GM12878 (cell line): Measurements from ENCODE around the gene TBC1D5. TPM values are rescaled to one million over a fixed set of nuclear protein-coding genes. Genes with fewer than 3 reads are reported as not detected.

Source experiments
- ATAC-seq: fragments of 200-7000 bp; cut with Tn5 transposase; 3 replicates; pipeline ENCODE4 v1.9.1; 2020; ENCODE audit warnings: mild to moderate bottlenecking, moderate library complexity
- BruUV-seq: library from RNA; stranded (reverse); fragments of 400-500 nt; replicated peaks from 2 replicates; lab custom pipeline; 2021; lab: Mats Ljungman, UMichigan
- CTCF ChIA-PET: fragments of 300-600 bp; sonication (Branson Sonifier 250); formaldehyde crosslinking; extraction: SDS; loops from one replicate; lab custom pipeline; 2021; ENCODE audit warnings: inconsistent platforms; lab: Yijun Ruan, JAX
- POLR2A ChIA-PET: fragments of 350-600 bp; formaldehyde crosslinking; extraction: SDS; loops from one replicate; lab custom pipeline; 2021; ENCODE audit warnings: inconsistent platforms; lab: Charles Lee
- RAD21 ChIA-PET: fragments of 300-600 bp; sonication (Branson Sonifier 250); formaldehyde crosslinking; loops from one replicate; lab custom pipeline; 2023; ENCODE audit warnings: antibody characterized with exemption; ENCODE audit not compliant: unreplicated experiment; lab: Charles Lee
- SMC1A ChIA-PET: fragments of 300-600 bp; sonication (Branson Sonifier 250); formaldehyde crosslinking; loops from one replicate; lab custom pipeline; 2023; ENCODE audit not compliant: unreplicated experiment, uncharacterized antibody; lab: Charles Lee
- DNase-seq: peaks from one replicate; pipeline ENCODE4 v3.0.0-alpha.2; 2011; ENCODE audit warnings: low read depth, low spot score
- FAIRE-seq: peaks from 3 replicates; lab custom pipeline; 2011; peaks lifted over from hg19 to GRCh38; lab: Jason Lieb, UNC
- H2AFZ ChIP-seq: 2 replicates; pipeline ENCODE4 v1.6.0; 2011; ENCODE audit warnings: low read depth, low read length, control low read depth; ENCODE audit not compliant: control insufficient read depth
- H3K27ac ChIP-seq: 2 replicates; pipeline ENCODE4 v1.5.1; 2011; ENCODE audit warnings: control low read depth; ENCODE audit not compliant: control insufficient read depth, insufficient read depth
- H3K27me3 ChIP-seq, 2 experiments: replicated peaks in 1 of 2; 2 replicates each; pipeline versions ENCODE4 v1.6.0 to v1.6.1; 2011; ENCODE audit warnings: low read length in 1 of 2; ENCODE audit not compliant: control insufficient read depth in 2 of 2, insufficient read depth in 2 of 2
- H3K36me3 ChIP-seq, 2 experiments: 2 replicates each; pipeline ENCODE4 v1.5.1; 2011; ENCODE audit warnings: low read length in 1 of 2; ENCODE audit not compliant: control insufficient read depth in 2 of 2, insufficient read depth in 2 of 2
- H3K4me1 ChIP-seq: 2 replicates; pipeline ENCODE4 v1.6.1; 2011; ENCODE audit warnings: mild to moderate bottlenecking, low read length, moderate library complexity, mixed read lengths; ENCODE audit not compliant: control insufficient read depth, insufficient read depth
- H3K4me2 ChIP-seq: 2 replicates; pipeline ENCODE4 v1.6.0; 2011; ENCODE audit warnings: control low read depth; ENCODE audit not compliant: control insufficient read depth, insufficient read depth
- H3K4me3 ChIP-seq: fragments of 200-600 bp; sonication (generic); 2 replicates; pipeline ENCODE4 v1.5.1; 2016
- H3K79me2 ChIP-seq: 2 replicates; pipeline ENCODE4 v1.6.0; 2011; ENCODE audit warnings: low read length; ENCODE audit not compliant: control insufficient read depth, insufficient read depth
- H3K9ac ChIP-seq: 2 replicates; pipeline ENCODE4 v1.8.0; 2011; ENCODE audit warnings: low read length, control low read depth, mixed read lengths; ENCODE audit not compliant: control insufficient read depth, insufficient read depth
- H3K9me3 ChIP-seq: replicated peaks from 3 replicates; pipeline ENCODE4 v1.5.1; 2011; ENCODE audit warnings: mild to moderate bottlenecking, low read length; ENCODE audit not compliant: control insufficient read depth, insufficient read depth
- H4K20me1 ChIP-seq: 2 replicates; pipeline ENCODE4 v1.6.0; 2011; ENCODE audit not compliant: control insufficient read depth, insufficient read depth
- CBFB ChIP-seq: IDR thresholded peaks from 2 replicates; pipeline ENCODE4 v1.6.1; 2016; ENCODE audit warnings: antibody characterized with exemption, low read depth
- KLF5 ChIP-seq: fragments of 450-650 bp; IDR thresholded peaks from 2 replicates; pipeline ENCODE4 v1.6.1; 2014; ENCODE audit warnings: mild to moderate bottlenecking; ENCODE audit not compliant: partially characterized antibody
- MYB ChIP-seq: fragments of 150-350 bp; IDR thresholded peaks from 2 replicates; pipeline ENCODE4 v1.6.1; 2014; ENCODE audit warnings: mild to moderate bottlenecking, low read depth, low read length, borderline replicate concordance
- PML ChIP-seq: IDR thresholded peaks from 2 replicates; pipeline ENCODE4 v1.6.1; 2012; ENCODE audit warnings: low read length, inconsistent platforms
- POLR2A ChIP-seq: IDR thresholded peaks from 2 replicates; pipeline ENCODE4 v1.6.1; 2011; ENCODE audit warnings: low read depth, mild to moderate bottlenecking, low read length
- POLR2AphosphoS2 ChIP-seq: IDR thresholded peaks from 2 replicates; pipeline ENCODE4 v1.6.1; 2011; ENCODE audit warnings: low read depth, mild to moderate bottlenecking, low read length, improper control_type of control experiment, moderate library complexity
- POU2F2 ChIP-seq: IDR thresholded peaks from 3 replicates; pipeline ENCODE4 v1.6.1; 2011; ENCODE audit warnings: low read depth, mild to moderate bottlenecking, low read length, borderline replicate concordance
- TARDBP ChIP-seq: IDR thresholded peaks from 2 replicates; pipeline ENCODE4 v1.6.1; 2016; ENCODE audit warnings: borderline replicate concordance
- ZZZ3 ChIP-seq: IDR thresholded peaks from 2 replicates; pipeline ENCODE4 v1.6.1; 2011; ENCODE audit warnings: low read depth; ENCODE audit not compliant: control insufficient read depth, insufficient read length
- WGBS: methylation state at CpG from one replicate; pipeline ENCODE4 v1.1.6; 2016; ENCODE audit warnings: low lambda C conversion rate; ENCODE audit not compliant: insufficient replicate concordance, insufficient coverage; ENCODE audit errors: missing lambda C conversion rate; 5-methylcytosine and 5-hydroxymethylcytosine counted together
- in situ Hi-C: fragments of 300-500 bp; cut with MboI; formaldehyde crosslinking; loops from 9 replicates; pipeline ENCODE4 v1.14.3; 2018; ENCODE audit warnings: mixed read lengths
- intact Hi-C: fragments of 100-400 bp; cut with micrococcal nuclease; formaldehyde crosslinking; loops from one replicate; pipeline ENCODE4 v1.14.2; 2022; ENCODE audit not compliant: unreplicated experiment
- polyA plus RNA-seq, 11 experiments: library from polyadenylated mRNA; depleted of rRNA in 4 of 11; unstranded in 6 of 11; stranded (reverse) in 5 of 11; fragments of >200 nt; fragmentation: Nextera tagmentation in 4 of 11; fragmentation: Illumina TruSeq in 1 of 11; extraction: Ambion mirVana in 4 of 11; extraction: Trizol in 1 of 11; gene quantifications; 1 replicate in 1 of 11; 2 replicates in 10 of 11; pipeline versions ENCODE4 v1.2.1 to v1.2.3, GENCODE V29; 2011 to 2016; ENCODE audit warnings: inconsistent platforms in 2 of 11, missing spikeins in 2 of 11, low read depth in 1 of 11
- total RNA-seq, 4 experiments: library from RNA; depleted of rRNA in 3 of 4; stranded (reverse); fragments of >200 nt in 3 of 4; fragmentation: Illumina TruSeq in 1 of 4; extraction: Trizol in 1 of 4; gene quantifications; 2 replicates each; pipeline versions ENCODE4 v1.2.1 to v1.2.3, GENCODE V29; 2013 to 2021
- TF ChIP-seq, protein P1 (sequence below): IDR thresholded peaks from 2 replicates; pipeline ENCODE4 v1.6.1; 2012; ENCODE audit warnings: low read depth, low read length, improper control_type of control experiment
- TF ChIP-seq, protein P2 (sequence below): fragments of 450-650 bp; IDR thresholded peaks from 2 replicates; pipeline ENCODE4 v1.6.1; 2017; ENCODE audit warnings: low read depth, mild to moderate bottlenecking, moderate library complexity
- TF ChIP-seq, protein P3 (sequence below): IDR thresholded peaks from 2 replicates; pipeline ENCODE4 v1.6.1; 2011; ENCODE audit warnings: borderline replicate concordance, low read depth, mild to moderate bottlenecking, moderate library complexity, mixed read lengths, low read length; ENCODE audit not compliant: insufficient read depth; ENCODE audit errors: extremely low read length
- TF ChIP-seq, protein P4 (sequence below): fragments of 450-650 bp; IDR thresholded peaks from 2 replicates; pipeline ENCODE4 v1.6.1; 2016; ENCODE audit warnings: mild to moderate bottlenecking
- TF ChIP-seq, protein P5 (sequence below): IDR thresholded peaks from 2 replicates; pipeline ENCODE4 v1.6.1; 2012; ENCODE audit warnings: low read depth, low read length, improper control_type of control experiment
- TF ChIP-seq, protein P6 (sequence below): fragments of 450-650 bp; IDR thresholded peaks from 2 replicates; pipeline ENCODE4 v1.6.1; 2018; ENCODE audit warnings: borderline replicate concordance, mild to moderate bottlenecking; ENCODE audit not compliant: partially characterized antibody

TBC1D5 gene
- total and polyA plus RNA-seq, 10 of the 15 experiments (the other 5 are each of a cell fraction or from before 2014, with no cell fraction given) = 5.5 to 61.0 (median 43.8) TPM

DNA sequence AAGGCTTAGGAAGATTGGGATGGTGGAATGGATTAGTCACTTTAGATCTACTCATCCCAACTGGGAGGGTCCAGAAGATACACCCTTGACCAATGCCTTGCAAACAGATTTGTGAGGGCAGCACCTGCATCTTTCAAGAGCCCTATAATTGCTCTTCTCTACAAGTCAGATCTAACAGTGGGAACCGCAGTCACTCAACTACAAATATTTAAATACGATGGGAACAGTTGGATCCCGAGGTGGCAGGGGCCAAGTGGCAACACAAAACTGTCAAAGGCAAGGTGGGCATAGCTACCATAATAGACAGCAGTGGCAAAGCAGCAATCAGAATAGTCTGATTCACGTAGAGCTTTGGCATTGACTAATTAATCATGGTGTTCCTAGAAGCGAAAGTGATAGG, 152.0 kb downstream of the TBC1D5 start:
- Histone ChIP-seq H3K4me3 (no peak overlapping the region), H3K4me1 (no peaks in the 10 kb centered on the region), H4K20me1 (no peaks in the 10 kb centered on the region), H3K36me3 (peaks cover 0 to 1% of the 10 kb centered on the region in 2 experiments; a peak in 1 of 4 replicates), H3K9me3 (peaks cover 8% of the 10 kb centered on the region), H3K9ac (no peak overlapping the region), H3K27me3 (no peaks in the 10 kb centered on the region), H2AFZ (no peak overlapping the region), H3K79me2 (no peaks in the 10 kb centered on the region), H3K4me2 (no peak overlapping the region), H3K27ac (no peak overlapping the region)
- ChIA-PET SMC1A (no interaction called here), POLR2A (no interaction called here), RAD21 (no interaction called here), CTCF (no interaction called here)
- BruUV-seq = no TSS peak
- FAIRE-seq = no peak
- no peak for DNase-seq
- no peak for ATAC-seq
- in situ Hi-C loops = no loop called here
- WGBS = 96% methylated on average over 5 of the region's 5 CpGs
- intact Hi-C loops = no loop called here
- no peak for TF ChIP-seq KLF5
- no peak for TF ChIP-seq ZZZ3
- no peak for TF ChIP-seq PML
- no peak for TF ChIP-seq POU2F2
- no peak for TF ChIP-seq POLR2A
- TF ChIP-seq, protein P1, sequence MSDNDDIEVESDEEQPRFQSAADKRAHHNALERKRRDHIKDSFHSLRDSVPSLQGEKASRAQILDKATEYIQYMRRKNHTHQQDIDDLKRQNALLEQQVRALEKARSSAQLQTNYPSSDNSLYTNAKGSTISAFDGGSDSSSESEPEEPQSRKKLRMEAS = no peak
- TF ChIP-seq, protein P2, sequence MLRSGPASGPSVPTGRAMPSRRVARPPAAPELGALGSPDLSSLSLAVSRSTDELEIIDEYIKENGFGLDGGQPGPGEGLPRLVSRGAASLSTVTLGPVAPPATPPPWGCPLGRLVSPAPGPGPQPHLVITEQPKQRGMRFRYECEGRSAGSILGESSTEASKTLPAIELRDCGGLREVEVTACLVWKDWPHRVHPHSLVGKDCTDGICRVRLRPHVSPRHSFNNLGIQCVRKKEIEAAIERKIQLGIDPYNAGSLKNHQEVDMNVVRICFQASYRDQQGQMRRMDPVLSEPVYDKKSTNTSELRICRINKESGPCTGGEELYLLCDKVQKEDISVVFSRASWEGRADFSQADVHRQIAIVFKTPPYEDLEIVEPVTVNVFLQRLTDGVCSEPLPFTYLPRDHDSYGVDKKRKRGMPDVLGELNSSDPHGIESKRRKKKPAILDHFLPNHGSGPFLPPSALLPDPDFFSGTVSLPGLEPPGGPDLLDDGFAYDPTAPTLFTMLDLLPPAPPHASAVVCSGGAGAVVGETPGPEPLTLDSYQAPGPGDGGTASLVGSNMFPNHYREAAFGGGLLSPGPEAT = no peak
- TF ChIP-seq POLR2AphosphoS2 = no peak
- TF ChIP-seq, protein P3, sequence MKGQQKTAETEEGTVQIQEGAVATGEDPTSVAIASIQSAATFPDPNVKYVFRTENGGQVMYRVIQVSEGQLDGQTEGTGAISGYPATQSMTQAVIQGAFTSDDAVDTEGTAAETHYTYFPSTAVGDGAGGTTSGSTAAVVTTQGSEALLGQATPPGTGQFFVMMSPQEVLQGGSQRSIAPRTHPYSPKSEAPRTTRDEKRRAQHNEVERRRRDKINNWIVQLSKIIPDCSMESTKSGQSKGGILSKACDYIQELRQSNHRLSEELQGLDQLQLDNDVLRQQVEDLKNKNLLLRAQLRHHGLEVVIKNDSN = no peak
- TF ChIP-seq, protein P4, sequence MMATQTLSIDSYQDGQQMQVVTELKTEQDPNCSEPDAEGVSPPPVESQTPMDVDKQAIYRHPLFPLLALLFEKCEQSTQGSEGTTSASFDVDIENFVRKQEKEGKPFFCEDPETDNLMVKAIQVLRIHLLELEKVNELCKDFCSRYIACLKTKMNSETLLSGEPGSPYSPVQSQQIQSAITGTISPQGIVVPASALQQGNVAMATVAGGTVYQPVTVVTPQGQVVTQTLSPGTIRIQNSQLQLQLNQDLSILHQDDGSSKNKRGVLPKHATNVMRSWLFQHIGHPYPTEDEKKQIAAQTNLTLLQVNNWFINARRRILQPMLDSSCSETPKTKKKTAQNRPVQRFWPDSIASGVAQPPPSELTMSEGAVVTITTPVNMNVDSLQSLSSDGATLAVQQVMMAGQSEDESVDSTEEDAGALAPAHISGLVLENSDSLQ = no peak
- TF ChIP-seq, protein P5, sequence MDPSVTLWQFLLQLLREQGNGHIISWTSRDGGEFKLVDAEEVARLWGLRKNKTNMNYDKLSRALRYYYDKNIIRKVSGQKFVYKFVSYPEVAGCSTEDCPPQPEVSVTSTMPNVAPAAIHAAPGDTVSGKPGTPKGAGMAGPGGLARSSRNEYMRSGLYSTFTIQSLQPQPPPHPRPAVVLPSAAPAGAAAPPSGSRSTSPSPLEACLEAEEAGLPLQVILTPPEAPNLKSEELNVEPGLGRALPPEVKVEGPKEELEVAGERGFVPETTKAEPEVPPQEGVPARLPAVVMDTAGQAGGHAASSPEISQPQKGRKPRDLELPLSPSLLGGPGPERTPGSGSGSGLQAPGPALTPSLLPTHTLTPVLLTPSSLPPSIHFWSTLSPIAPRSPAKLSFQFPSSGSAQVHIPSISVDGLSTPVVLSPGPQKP = no peak
- no peak for TF ChIP-seq CBFB
- no peak for TF ChIP-seq TARDBP
- no peak for TF ChIP-seq MYB
- TF ChIP-seq, protein P6, sequence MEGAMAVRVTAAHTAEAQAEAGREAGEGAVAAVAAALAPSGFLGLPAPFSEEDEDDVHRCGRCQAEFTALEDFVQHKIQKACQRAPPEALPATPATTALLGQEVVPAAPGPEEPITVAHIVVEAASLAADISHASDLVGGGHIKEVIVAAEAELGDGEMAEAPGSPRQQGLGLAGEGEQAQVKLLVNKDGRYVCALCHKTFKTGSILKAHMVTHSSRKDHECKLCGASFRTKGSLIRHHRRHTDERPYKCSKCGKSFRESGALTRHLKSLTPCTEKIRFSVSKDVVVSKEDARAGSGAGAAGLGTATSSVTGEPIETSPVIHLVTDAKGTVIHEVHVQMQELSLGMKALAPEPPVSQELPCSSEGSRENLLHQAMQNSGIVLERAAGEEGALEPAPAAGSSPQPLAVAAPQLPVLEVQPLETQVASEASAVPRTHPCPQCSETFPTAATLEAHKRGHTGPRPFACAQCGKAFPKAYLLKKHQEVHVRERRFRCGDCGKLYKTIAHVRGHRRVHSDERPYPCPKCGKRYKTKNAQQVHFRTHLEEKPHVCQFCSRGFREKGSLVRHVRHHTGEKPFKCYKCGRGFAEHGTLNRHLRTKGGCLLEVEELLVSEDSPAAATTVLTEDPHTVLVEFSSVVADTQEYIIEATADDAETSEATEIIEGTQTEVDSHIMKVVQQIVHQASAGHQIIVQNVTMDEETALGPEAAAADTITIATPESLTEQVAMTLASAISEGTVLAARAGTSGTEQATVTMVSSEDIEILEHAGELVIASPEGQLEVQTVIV = no peak
